Measurements from ENCODE around the gene TFAP2C. TPM values are rescaled to one million over a fixed set of nuclear protein-coding genes. Genes with fewer than 3 reads are reported as not detected.

The TFAP2C gene
- total RNA-seq, 3 donors from 2014 or later: 0.52 to 12.4 (median 0.75) TPM

DNA sequence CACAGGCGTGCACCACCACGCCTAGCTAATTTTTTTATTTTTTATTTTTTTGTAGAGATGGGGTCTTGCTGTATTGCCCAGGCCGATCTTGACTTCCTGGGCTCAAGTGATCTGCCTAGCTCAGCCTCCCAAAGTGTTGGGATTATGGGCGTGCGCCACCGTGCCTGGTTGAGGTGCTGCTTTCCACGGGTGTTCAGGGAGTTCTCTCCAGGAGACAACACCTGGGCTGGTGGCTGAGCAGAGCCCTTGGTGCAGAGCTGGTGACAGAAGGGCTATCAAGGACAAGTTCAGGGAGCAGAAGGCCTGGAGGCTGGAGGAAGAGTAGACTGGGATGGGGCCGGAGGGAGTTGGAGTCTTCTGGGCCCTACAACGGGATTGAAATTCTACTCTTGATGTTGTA is 34.6 kb downstream of the TFAP2C start:
- no peaks in the 10 kb centered on the region for H3K9me3 ChIP-seq
- H3K36me3 ChIP-seq (ENCODE audit: low read depth): no peaks in the 10 kb centered on the region
- DNase-seq (no peak), ATAC-seq (no peak)
- no peak overlapping the region for H3K4me3 ChIP-seq
- no peak for TF ChIP-seq CTCF (IDR thresholded peaks at IDR 0.05)
- intact Hi-C loops (cut with DNase I, micrococcal nuclease): no loop called here
- no peaks in the 10 kb centered on the region for H3K4me1 ChIP-seq (ENCODE audit: low read depth)

GRCh38 chr20:56664796-56665195 is 35.7 kb downstream of the TFAP2C start:
- peak; percentile 41 for ATAC-seq
- Histone ChIP-seq H3K4me3 (no peak overlapping the region), H3K4me1 (ENCODE audit: low read depth) (no peaks in the 10 kb centered on the region), H3K9me3 (no peaks in the 10 kb centered on the region), H3K36me3 (ENCODE audit: low read depth) (no peaks in the 10 kb centered on the region)
- DNase-seq: peak in 1 of 3 donors; percentile 3
- TF ChIP-seq CTCF (IDR thresholded peaks at IDR 0.05): no peak
- intact Hi-C loops (cut with DNase I, micrococcal nuclease): no loop called here

GRCh38 chr20:56665806-56666205 is 36.7 kb downstream of the TFAP2C start:
- H3K4me1 ChIP-seq (ENCODE audit: low read depth): no peaks in the 10 kb centered on the region
- DNase-seq (no peak), ATAC-seq (no peak)
- H3K36me3 ChIP-seq (ENCODE audit: low read depth): no peaks in the 10 kb centered on the region
- no peak overlapping the region for H3K4me3 ChIP-seq
- intact Hi-C loops (cut with DNase I, micrococcal nuclease): no loop called here
- no peaks in the 10 kb centered on the region for H3K9me3 ChIP-seq
- TF ChIP-seq CTCF (IDR thresholded peaks at IDR 0.05): no peak

- H3K4me3 ChIP-seq: no peak overlapping the region
- no peak for DNase-seq
- intact Hi-C loops (cut with DNase I, micrococcal nuclease): no loop called here
- no peaks in the 10 kb centered on the region for H3K4me1 ChIP-seq (ENCODE audit: low read depth)
- ATAC-seq: no peak
- no peak for TF ChIP-seq CTCF (IDR thresholded peaks at IDR 0.05)
- no peaks in the 10 kb centered on the region for H3K9me3 ChIP-seq
- H3K36me3 ChIP-seq (ENCODE audit: low read depth): no peaks in the 10 kb centered on the region
These were observed 44.3 kb downstream of the TFAP2C start for GRCh38 chr20:56673450-56673849.

DNA sequence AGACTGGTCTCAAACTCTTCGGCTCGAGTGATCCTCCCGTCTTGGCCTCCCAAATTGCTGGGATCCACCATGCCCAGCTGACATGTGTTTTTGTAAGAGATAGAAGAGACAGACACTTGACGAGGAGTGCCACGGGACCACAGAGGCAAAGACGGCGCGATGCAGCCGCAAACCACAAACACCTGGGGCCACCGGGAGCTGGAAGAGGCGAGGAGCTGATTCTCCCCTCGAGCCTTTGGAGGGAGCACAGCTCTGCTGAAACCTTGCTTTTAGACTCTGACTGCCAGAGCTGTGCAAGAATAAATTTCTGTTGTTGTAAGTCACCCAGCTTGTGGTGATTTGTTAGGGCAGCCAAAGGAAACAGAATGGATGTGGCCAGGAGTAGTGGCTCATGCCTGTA is 46.9 kb downstream of the TFAP2C start:
- intact Hi-C loops (cut with DNase I, micrococcal nuclease): no loop called here
- ATAC-seq (no peak), DNase-seq (no peak)
- Histone ChIP-seq H3K4me3 (no peak overlapping the region), H3K9me3 (no peaks in the 10 kb centered on the region), H3K36me3 (ENCODE audit: low read depth) (no peaks in the 10 kb centered on the region), H3K4me1 (ENCODE audit: low read depth) (no peaks in the 10 kb centered on the region)
- no peak for TF ChIP-seq CTCF (IDR thresholded peaks at IDR 0.05)

DNA sequence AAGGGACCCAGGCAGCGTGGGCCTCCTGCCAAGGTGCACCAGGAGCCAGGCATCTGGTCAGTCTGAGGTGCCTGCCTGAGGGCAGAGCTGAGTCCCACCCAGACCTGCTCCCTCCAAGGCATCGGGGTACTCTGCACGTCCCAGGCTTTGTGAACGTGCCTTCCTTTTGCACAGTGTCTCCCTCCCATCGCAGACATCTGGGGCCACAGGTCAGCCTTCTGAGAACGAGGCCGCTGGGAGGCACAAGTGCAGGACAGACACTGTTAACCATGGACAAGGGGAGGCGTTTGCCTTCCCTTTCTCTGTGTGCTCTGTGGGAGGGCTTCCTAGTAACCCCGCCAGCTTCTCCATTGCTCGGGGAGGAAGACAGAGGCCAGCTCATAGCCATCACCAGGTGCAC is 47.6 kb downstream of the TFAP2C start:
- H3K4me3 ChIP-seq: no peak overlapping the region
- no peaks in the 10 kb centered on the region for H3K4me1 ChIP-seq (ENCODE audit: low read depth)
- ATAC-seq (no peak), DNase-seq (no peak)
- no peak for TF ChIP-seq CTCF (IDR thresholded peaks at IDR 0.05)
- no peaks in the 10 kb centered on the region for H3K9me3 ChIP-seq
- no peaks in the 10 kb centered on the region for H3K36me3 ChIP-seq (ENCODE audit: low read depth)
- intact Hi-C loops (cut with DNase I, micrococcal nuclease): no loop called here

Data from mucosa of descending colon (tissue), 3 donors.